SJSA1 (cell line): ENCODE data around the gene ELFN2. TPM values are rescaled to one million over a fixed set of nuclear protein-coding genes. Genes with fewer than 3 reads are reported as not detected.

Source experiments
- DNase-seq, 2 experiments: peaks; one replicate each; pipeline ENCODE4 v3.0.0-alpha.2; 2015 to 2020; ENCODE audit warnings: low spot score in 2 of 2, low read depth in 1 of 2
- H3K27ac ChIP-seq: fragments of 250-450 bp; sonication (Bioruptor Pico); 2 replicates; pipeline ENCODE4 v1.5.1; 2020; ENCODE audit warnings: mild to moderate bottlenecking, moderate library complexity
- H3K27me3 ChIP-seq: fragments of 250-450 bp; sonication (Bioruptor Pico); replicated peaks from 2 replicates; pipeline ENCODE4 v1.5.1; 2020; ENCODE audit warnings: mild to moderate bottlenecking, moderate library complexity
- H3K36me3 ChIP-seq: fragments of 250-450 bp; sonication (Bioruptor Pico); 2 replicates; pipeline ENCODE4 v1.5.1; 2020; ENCODE audit warnings: mild to moderate bottlenecking
- H3K4me1 ChIP-seq: fragments of 250-450 bp; sonication (Bioruptor Pico); replicated peaks from 2 replicates; pipeline ENCODE4 v1.6.1; 2021; ENCODE audit warnings: mild to moderate bottlenecking
- H3K4me3 ChIP-seq: fragments of 250-450 bp; sonication (Bioruptor Pico); 2 replicates; pipeline ENCODE4 v1.5.1; 2020; ENCODE audit warnings: mild to moderate bottlenecking
- H3K9me3 ChIP-seq: fragments of 250-450 bp; sonication (Bioruptor Pico); replicated peaks from 2 replicates; pipeline ENCODE4 v1.5.1; 2020; ENCODE audit warnings: mild to moderate bottlenecking
- total RNA-seq: library from RNA; depleted of rRNA; stranded (reverse); fragments of >200 nt; shearing (Covaris generic); gene quantifications from 2 replicates; pipeline ENCODE4 v1.2.3, GENCODE V29; 2014

The ELFN2 gene
- total RNA-seq, 1 experiment from 2014 or later, result 0.11 TPM

DNA sequence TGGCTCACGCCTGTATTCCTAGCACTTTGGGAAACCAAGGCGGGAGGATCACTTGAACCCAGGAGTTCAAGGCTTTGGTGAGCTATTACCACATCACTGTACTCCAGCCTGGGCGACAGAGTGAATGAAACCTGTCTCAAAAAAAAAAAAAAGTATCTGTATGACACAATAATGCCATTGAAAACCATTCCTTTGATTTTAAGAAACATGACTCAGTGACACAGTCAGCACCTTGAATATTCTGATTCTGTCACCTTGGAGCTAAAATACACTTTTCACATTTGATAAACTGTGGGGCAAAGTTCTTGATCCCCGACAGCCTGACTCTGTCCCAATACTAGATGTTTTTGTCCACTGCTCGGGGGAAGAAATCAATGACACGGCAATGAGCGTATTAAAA is 16.7 kb upstream of the ELFN2 start:
- Histone ChIP-seq H3K4me1 (no peaks in the 10 kb centered on the region), H3K9me3 (peaks cover 6% of the 10 kb centered on the region), H3K27ac (no peak overlapping the region), H3K27me3 (no peaks in the 10 kb centered on the region), H3K4me3 (no peak overlapping the region), H3K36me3 (no peaks in the 10 kb centered on the region)
- no peak for DNase-seq

DNA sequence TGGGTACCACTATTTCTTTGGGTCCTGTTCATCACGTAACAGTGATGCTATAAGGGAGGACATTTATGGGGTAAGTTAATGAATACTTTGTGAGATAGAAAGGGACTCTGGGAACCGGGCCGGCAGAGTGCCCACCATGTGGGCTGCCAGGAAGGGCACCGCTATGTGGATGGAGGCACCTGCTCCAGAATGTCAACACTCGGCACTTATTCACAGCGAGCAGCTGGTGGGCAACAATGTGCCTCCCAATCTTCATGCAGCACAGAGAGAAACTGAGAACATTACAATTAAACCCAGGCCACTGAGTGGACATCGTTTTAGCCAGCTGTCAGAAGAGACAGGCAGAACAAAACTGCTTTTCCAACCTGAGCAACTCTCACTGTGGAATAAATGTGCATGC is 15.8 kb upstream of the ELFN2 start:
- Histone ChIP-seq H3K36me3 (no peaks in the 10 kb centered on the region), H3K27ac (no peak overlapping the region), H3K9me3 (peaks cover 6% of the 10 kb centered on the region), H3K4me1 (no peaks in the 10 kb centered on the region), H3K27me3 (no peaks in the 10 kb centered on the region), H3K4me3 (no peak overlapping the region)
- no peak for DNase-seq

DNA sequence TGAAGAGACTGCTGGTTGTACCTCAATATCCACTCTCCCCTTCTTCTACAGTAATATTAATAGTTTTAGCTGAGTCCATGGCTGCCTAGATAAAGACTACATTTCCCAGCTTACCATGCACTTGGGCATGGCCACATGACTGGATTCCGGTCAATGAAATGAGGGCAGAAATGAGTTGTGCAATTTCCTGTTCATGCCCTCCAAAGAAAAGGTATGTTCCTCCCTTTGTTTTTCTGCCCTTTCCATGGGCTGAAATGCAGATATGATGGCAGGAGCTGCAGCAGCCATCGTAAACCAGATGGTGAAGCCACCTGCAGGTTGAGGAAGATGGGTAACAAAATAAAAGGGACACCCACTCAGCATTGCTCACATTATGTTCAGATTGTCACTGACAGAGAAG is 15.3 kb upstream of the ELFN2 start:
- Histone ChIP-seq H3K4me3 (no peak overlapping the region), H3K27ac (no peak overlapping the region), H3K27me3 (no peaks in the 10 kb centered on the region), H3K4me1 (no peaks in the 10 kb centered on the region), H3K9me3 (peaks cover 6% of the 10 kb centered on the region), H3K36me3 (no peaks in the 10 kb centered on the region)
- DNase-seq, result no peak

DNA sequence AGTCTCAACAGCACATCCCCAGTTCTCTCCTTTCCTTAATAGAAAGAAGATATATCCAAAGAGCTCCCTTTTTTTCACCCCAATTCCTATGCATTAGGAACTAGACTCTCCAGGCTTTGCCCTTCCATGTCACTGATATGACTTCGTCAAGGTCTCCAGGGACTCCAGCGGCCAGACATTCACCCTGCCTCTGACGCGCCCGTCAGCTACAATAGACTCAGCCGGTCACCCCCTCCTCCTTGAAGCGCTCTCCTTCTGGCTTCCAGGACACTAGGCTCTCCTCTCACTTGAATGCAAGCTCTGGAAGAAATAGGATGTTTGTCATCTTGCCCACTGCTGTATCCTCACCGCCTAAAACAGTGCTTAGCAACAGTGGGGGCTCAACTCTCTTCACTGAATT is 14.9 kb upstream of the ELFN2 start:
- Histone ChIP-seq H3K4me3 (no peak overlapping the region), H3K9me3 (peaks cover 6% of the 10 kb centered on the region), H3K4me1 (no peaks in the 10 kb centered on the region), H3K36me3 (no peaks in the 10 kb centered on the region), H3K27me3 (no peaks in the 10 kb centered on the region), H3K27ac (no peak overlapping the region)
- DNase-seq, result no peak

DNA sequence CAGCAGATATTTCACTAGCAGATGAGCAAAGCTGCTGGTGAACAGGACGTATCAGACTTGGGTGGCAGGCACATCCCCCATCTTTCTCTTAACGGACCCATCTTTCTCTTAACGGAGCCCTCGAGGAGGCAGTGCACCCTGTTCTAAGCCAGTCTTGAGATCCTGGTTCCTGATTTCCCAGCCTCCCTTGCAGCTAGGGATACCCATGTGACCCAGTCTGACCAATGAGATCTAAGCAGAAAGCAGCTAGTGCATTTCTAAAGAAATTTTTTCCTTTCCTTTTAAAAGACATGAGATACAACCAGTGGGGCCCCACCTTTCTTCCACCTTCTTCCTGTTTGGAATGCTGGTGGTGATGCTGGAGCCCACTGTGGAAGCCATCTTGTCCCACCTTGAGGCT is 13.6 kb upstream of the ELFN2 start:
- H3K27me3 ChIP-seq, result no peaks in the 10 kb centered on the region
- no peak overlapping the region for H3K27ac ChIP-seq
- DNase-seq, result no peak
- H3K9me3 ChIP-seq, result peaks cover 6% of the 10 kb centered on the region
- H3K4me1 ChIP-seq, result no peaks in the 10 kb centered on the region
- no peak overlapping the region for H3K4me3 ChIP-seq
- no peaks in the 10 kb centered on the region for H3K36me3 ChIP-seq

DNA sequence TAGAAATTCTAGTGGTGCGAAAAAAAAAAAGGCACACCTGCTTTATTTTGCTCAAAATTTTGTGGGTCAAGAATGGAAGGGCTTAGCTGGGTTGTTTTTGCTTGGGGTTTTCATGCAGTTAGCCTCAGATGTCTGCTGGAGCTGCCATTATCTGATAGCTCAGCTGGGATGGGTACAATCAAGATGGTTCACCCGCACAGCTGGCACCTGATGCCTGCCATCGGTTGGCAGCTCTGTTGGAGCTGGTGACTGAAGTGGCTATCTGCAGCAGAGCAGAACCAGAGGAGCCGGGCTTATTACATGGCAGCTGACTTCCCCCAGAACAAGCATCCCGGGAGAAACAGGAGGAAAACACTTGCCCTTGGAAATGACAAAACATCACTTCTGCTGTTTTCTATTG is 12.1 kb upstream of the ELFN2 start:
- Histone ChIP-seq H3K4me1 (no peaks in the 10 kb centered on the region), H3K27ac (no peak overlapping the region), H3K27me3 (no peaks in the 10 kb centered on the region), H3K9me3 (peaks cover 12% of the 10 kb centered on the region), H3K36me3 (no peaks in the 10 kb centered on the region), H3K4me3 (no peak overlapping the region)
- DNase-seq, result no peak

DNA sequence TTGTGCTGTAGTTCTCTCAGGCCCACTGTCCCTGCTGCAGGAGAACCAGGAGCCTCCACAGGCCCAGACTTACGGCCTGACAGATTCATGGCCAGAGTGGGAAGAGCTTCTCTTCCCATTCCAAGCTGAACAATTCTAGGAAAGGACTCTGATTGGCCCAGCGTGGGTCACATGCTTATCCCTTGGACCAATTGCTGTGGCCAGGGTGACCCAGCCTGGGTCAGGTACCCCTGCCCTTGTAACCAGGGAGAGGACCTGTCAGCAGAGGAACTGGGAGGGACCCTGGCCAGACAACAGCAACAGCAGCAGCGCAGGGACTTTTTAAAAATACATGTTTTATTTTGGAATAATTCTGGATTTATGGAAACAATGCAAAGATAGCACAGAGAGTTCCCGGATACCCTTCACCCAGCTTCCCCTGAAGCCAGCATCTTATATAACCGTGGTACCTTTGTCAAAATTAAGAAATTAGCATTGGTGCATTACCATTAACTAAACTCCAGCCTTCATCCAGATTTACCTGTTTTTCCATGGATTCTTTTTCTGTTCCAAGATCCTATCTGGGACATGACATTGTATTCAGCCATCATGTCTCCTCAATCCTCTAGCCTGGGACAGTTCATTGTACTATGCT is 8.8 kb upstream of the ELFN2 start:
- DNase-seq, result no peak
- Histone ChIP-seq H3K27ac (no peak overlapping the region), H3K9me3 (peaks cover 31% of the 10 kb centered on the region), H3K27me3 (no peaks in the 10 kb centered on the region), H3K4me3 (no peak overlapping the region), H3K4me1 (peaks cover 15% of the 10 kb centered on the region), H3K36me3 (no peaks in the 10 kb centered on the region)

DNA sequence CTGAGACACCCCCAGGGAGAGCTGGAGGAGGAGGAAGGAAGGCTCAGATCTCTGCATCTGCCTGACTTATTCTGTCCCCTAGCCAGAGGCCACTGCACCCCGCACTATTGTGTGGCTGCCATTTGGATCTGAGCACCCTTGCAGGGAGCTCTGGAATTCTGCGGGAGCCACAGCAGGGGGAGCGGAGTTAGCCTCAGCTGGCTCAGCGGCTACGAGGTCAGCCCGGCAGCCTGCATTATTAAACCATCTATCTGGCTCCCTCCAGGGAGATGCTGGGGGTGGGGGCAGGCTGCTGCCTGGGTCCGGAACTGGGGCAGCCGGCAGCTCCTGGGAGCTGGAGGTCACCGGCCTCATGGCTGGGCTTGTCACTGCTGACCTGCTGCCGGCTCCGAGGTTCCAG is 6.5 kb upstream of the ELFN2 start:
- H3K27ac ChIP-seq, result no peak overlapping the region
- peaks cover 26% of the 10 kb centered on the region for H3K9me3 ChIP-seq
- no peak overlapping the region for H3K4me3 ChIP-seq
- peaks cover 4% of the 10 kb centered on the region; the same call in 1 of the 2 replicates for H3K27me3 ChIP-seq
- DNase-seq, result peak in 1 of 2 experiments; percentile 35
- H3K36me3 ChIP-seq, result no peaks in the 10 kb centered on the region
- peaks cover 31% of the 10 kb centered on the region for H3K4me1 ChIP-seq

DNA sequence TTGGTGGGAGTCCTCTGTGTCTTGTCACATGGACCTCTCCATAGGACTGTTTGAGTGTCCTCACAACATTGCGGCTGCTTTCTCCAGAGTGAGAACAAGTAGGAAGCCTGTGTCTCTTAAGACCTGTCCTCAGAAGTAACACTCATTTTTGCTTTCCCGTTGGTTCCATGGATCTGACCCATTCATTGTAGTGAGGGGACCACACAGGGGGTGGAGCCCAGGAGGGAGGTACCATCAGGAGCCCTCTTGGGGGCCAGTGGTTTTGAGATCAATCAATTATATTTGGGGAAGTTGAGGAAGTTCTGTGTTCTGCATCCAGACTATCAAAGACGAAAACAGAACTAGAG is 5.4 kb upstream of the ELFN2 start:
- peaks cover 15% of the 10 kb centered on the region for H3K27me3 ChIP-seq
- peak overlapping the region; percentile 61 for H3K27ac ChIP-seq
- no peak for DNase-seq

DNA sequence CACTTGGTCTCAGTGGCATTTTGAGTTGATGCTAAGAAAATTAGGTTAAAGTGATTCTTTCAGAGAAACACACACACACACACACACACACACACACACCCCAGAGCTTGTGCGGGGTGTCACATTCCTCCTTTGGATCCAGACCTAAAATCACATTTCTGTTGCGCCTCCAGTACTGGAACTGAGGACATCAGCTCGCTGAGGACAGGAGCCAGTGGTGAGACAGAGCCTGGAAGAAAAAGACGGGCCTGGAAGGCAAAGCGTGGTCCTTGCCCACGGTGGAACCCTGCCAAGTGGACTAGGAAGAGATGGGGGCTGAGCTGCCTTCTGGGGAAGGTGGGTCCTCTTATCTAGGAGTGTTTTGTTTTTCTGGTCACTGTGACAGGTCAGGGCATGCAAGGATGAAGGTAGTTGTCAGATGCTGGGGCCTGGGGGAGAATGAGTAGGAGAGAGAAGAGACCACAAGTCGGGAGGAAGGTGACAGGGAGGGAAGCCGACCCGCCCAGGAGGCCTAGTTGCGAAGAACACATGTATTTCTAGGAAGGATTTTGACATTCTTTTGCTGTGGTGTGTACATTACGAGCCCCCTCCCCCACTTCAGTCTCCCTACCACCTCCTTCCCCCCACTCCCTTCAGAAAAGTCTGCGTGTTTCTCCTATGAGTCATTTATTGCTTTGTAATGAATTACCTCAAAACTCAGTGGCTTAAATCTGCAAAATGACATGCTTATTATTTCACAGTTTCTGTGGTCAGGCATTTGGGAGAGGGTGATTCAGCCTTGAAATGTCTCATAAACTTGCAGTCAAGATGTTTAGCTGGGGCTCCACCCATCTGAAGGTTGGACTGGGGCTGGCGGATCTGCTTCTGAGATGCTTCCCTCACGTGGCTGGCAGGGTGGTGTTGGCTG is 4.8 kb upstream of the ELFN2 start:
- H3K4me3 ChIP-seq, result no peak overlapping the region

More for the DNA sequence above, 5.4 kb upstream of the ELFN2 start:
- Histone ChIP-seq H3K4me1 (peaks cover 36% of the 10 kb centered on the region), H3K4me3 (no peak overlapping the region), H3K36me3 (no peaks in the 10 kb centered on the region), H3K9me3 (peaks cover 26% of the 10 kb centered on the region)

DNA sequence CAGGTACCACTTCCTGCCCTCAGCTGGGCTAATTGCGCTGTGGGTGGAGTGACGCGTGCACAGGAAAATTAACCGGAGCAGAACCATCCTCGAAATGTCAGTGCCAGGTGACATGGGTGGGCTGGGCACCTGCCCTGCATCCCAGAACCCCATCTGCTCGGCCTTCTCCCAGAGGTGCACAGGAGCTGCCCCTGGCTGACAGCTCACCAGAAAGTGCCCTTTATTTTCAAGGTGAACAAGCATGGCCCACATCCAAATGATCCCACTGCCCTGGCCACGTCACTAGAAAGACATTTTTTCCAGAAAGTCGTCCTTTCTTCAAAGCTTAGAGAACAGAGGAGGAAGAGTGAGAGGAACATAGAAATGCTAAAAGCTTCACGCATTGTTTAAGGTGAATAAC is 4.1 kb upstream of the ELFN2 start:
- no peak for DNase-seq
- peaks cover 28% of the 10 kb centered on the region for H3K27me3 ChIP-seq
- peaks cover 26% of the 10 kb centered on the region for H3K9me3 ChIP-seq
- peak overlapping the region; percentile 88 for H3K27ac ChIP-seq
- H3K36me3 ChIP-seq, result no peaks in the 10 kb centered on the region
- H3K4me3 ChIP-seq, result no peak overlapping the region
- peaks cover 45% of the 10 kb centered on the region for H3K4me1 ChIP-seq

More for the DNA sequence above, 4.8 kb upstream of the ELFN2 start:
- DNase-seq, result peak; percentile 96 to 97
- H3K36me3 ChIP-seq, result no peaks in the 10 kb centered on the region
- H3K9me3 ChIP-seq, result peaks cover 26% of the 10 kb centered on the region
- peaks cover 42% of the 10 kb centered on the region for H3K4me1 ChIP-seq
- peaks cover 21% of the 10 kb centered on the region for H3K27me3 ChIP-seq
- peak overlapping the region; percentile 88 for H3K27ac ChIP-seq

DNA sequence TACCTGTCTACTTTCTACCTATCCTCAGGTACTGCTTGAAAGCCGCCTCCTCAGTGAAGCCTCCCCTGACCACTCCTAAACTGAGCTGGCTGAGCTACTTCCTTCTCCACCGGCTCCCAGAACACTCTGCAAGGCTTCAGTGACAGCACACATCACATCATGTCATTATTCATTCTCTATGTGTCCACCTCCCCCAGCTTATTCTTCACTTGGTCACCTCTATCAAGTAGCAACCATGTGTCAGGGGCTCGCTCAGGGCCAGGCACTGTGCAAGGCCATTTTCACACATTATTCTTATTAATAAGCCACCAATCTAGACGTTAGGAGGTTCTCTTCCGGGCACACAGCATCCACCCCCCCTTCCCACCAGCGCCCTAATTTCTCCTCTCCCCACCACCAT is 3.7 kb upstream of the ELFN2 start:
- Histone ChIP-seq H3K36me3 (no peaks in the 10 kb centered on the region), H3K9me3 (peaks cover 26% of the 10 kb centered on the region), H3K4me1 (peaks cover 48% of the 10 kb centered on the region), H3K27ac (peak overlapping the region; percentile 88), H3K4me3 (no peak overlapping the region), H3K27me3 (peaks cover 32% of the 10 kb centered on the region)
- DNase-seq, result no peak

DNA sequence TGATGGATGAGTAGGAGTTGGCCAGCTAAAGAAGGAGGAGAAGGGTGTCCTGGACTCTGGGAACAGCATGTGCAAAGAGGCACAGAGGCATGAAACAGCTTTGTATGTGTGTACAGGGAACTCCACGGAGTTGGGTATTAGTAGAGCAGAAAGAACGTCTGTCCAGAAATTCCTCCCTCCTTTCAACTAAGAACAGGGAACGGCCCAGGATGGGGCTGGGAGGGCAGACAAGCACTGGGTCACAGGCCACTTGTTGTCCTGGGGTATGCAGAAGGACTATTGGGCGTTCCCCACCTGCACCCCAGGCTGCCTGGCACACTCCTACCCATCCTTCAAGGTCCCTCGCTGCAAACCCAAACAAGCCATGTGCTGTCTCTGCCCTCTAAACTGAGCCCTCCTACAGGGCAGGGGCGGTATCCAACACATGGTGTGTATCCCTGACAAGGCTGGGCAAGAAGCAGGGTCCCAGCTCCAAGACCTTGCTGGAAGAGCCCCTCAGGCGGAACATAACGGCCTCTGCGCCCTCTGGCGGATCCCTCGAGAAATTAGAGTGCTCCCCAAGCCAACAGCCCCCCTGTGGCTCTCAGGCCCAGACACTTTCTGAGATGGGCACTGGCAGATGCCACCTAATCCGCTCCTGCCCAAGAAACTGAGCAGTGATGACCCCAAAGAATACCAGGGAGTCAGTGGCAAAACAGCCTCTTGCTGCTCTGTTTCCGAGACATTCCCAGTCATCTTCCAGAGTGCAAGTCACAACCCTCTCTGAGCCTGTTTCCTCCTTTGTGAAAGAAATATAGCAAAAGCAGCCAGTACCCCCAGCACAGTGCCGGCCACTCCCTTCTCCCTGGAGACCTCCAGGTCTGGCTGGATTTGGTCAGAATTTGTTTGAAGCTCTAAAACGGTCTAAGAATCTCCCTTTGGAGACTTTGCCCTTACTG is 1.6 kb upstream of the ELFN2 start:
- Histone ChIP-seq H3K4me1 (peaks cover 49% of the 10 kb centered on the region), H3K27ac (no peak overlapping the region)
- DNase-seq, result peak; percentile 54 to 64

More for the DNA sequence above, 1.6 kb upstream of the ELFN2 start:
- Histone ChIP-seq H3K4me3 (no peak overlapping the region), H3K27me3 (peaks cover 45% of the 10 kb centered on the region), H3K36me3 (no peaks in the 10 kb centered on the region), H3K9me3 (peaks cover 15% of the 10 kb centered on the region)
